ENCODE data around the gene ECD.

DNA sequence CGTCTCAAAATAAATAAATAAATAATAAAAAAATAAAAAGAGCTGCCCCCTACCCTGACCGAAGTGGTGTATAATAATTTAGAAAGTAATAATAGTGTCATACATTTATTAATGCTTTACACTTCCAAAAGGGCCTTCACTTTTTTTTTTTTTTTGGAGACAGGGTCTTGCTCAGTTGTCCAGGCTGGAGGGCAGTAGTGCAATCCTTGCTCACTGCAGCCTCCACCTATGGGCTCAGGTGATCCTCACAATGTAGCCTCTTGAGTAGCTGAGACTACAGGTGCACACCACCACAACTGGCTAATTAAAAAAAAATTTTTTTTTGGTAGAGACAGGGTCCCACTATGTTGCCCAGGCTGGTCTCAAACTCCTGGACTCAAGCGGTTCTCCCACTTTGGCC lies 1.5 kb upstream of the ECD start:
- TF ChIP-seq, protein P1, sequence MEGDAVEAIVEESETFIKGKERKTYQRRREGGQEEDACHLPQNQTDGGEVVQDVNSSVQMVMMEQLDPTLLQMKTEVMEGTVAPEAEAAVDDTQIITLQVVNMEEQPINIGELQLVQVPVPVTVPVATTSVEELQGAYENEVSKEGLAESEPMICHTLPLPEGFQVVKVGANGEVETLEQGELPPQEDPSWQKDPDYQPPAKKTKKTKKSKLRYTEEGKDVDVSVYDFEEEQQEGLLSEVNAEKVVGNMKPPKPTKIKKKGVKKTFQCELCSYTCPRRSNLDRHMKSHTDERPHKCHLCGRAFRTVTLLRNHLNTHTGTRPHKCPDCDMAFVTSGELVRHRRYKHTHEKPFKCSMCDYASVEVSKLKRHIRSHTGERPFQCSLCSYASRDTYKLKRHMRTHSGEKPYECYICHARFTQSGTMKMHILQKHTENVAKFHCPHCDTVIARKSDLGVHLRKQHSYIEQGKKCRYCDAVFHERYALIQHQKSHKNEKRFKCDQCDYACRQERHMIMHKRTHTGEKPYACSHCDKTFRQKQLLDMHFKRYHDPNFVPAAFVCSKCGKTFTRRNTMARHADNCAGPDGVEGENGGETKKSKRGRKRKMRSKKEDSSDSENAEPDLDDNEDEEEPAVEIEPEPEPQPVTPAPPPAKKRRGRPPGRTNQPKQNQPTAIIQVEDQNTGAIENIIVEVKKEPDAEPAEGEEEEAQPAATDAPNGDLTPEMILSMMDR (conservative IDR thresholded peaks at IDR 0.05; ENCODE audit: low read depth, low read length) = no peak
- no peak for TF ChIP-seq POLR2A (IDR thresholded peaks at IDR 0.05; ENCODE audit: low read depth, low read length)
- TF ChIP-seq CEBPB (IDR thresholded peaks at IDR 0.05; ENCODE audit: low read depth, low read length) = no peak
- TF ChIP-seq, protein P2, sequence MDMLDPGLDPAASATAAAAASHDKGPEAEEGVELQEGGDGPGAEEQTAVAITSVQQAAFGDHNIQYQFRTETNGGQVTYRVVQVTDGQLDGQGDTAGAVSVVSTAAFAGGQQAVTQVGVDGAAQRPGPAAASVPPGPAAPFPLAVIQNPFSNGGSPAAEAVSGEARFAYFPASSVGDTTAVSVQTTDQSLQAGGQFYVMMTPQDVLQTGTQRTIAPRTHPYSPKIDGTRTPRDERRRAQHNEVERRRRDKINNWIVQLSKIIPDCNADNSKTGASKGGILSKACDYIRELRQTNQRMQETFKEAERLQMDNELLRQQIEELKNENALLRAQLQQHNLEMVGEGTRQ (IDR thresholded peaks at IDR 0.05; ENCODE audit: low read depth, low read length) = no peak
- TF ChIP-seq RAD21 (IDR thresholded peaks at IDR 0.05; ENCODE audit: low read length) = no peak
- TF ChIP-seq RFX5 (IDR thresholded peaks at IDR 0.05; ENCODE audit: low read depth, low read length) = no peak
- TF ChIP-seq RCOR1 (IDR thresholded peaks at IDR 0.05; ENCODE audit: insufficient replicate concordance, low read length) = no peak
- TF ChIP-seq BHLHE40 (IDR thresholded peaks at IDR 0.05; ENCODE audit: low read depth, low read length) = no peak
- TF ChIP-seq, protein P3, sequence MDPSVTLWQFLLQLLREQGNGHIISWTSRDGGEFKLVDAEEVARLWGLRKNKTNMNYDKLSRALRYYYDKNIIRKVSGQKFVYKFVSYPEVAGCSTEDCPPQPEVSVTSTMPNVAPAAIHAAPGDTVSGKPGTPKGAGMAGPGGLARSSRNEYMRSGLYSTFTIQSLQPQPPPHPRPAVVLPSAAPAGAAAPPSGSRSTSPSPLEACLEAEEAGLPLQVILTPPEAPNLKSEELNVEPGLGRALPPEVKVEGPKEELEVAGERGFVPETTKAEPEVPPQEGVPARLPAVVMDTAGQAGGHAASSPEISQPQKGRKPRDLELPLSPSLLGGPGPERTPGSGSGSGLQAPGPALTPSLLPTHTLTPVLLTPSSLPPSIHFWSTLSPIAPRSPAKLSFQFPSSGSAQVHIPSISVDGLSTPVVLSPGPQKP (IDR thresholded peaks at IDR 0.05; ENCODE audit: borderline replicate concordance, low read depth, low read length) = no peak
- TF ChIP-seq MAFK (IDR thresholded peaks at IDR 0.05; ENCODE audit: low read depth, low read length) = no peak
- no peak for TF ChIP-seq SMC3 (IDR thresholded peaks at IDR 0.05; ENCODE audit: low read depth, low read length)
- TF ChIP-seq CHD1 (IDR thresholded peaks at IDR 0.05; ENCODE audit: low read depth, low read length) = no peak
